Activated naive CD8-positive, alpha-beta T cell treated with anti-CD3 and anti-CD28 coated beads, Interleukin-2, amount 50 U/mL, for 24 hours (primary cell): ENCODE results near the gene VPS26B.

ENCODE experiments used
- ATAC-seq: fragments of 150-1000 bp; cut with Tn5 transposase; one replicate; pipeline ENCODE4 v1.10.0; 2021
- DNase-seq: peaks from one replicate; pipeline ENCODE4 v3.0.0; 2021
- H3K27ac Mint-ChIP-seq: one replicate; pipeline ENCODE4 v1.8.0; 2021; ENCODE audit warnings: mild to moderate bottlenecking, mixed read lengths
- H3K27me3 Mint-ChIP-seq: one replicate; pipeline ENCODE4 v1.8.0; 2021; ENCODE audit warnings: mixed read lengths
- H3K36me3 Mint-ChIP-seq: one replicate; pipeline ENCODE4 v1.8.0; 2021; ENCODE audit warnings: low read depth, mixed read lengths
- H3K4me1 Mint-ChIP-seq: one replicate; pipeline ENCODE4 v1.8.0; 2021; ENCODE audit warnings: mixed read lengths
- H3K4me3 Mint-ChIP-seq: one replicate; pipeline ENCODE4 v1.8.0; 2021; ENCODE audit warnings: mild to moderate bottlenecking, moderate library complexity, mixed read lengths
- H3K9me3 Mint-ChIP-seq: one replicate; pipeline ENCODE4 v1.8.0; 2021; ENCODE audit warnings: mixed read lengths

VPS26B gene

DNA sequence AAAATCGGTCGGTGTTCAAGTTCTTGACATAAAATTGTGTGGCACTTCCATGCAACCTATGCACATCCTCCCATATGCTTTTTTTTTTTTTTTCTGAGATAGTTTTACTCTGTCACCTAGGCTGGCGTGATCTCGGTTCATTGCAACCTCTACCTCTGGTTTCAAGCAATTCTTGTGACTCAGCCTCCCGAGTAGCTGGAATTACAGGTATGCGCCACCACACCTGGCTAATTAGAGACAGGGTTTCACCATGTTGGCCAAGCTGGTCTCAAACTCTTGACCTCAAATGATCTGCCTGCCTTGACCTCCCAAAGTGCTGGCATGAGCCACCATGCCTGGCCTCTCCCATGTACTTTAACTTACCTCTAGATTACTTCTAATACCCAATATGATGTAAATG lies 66.7 kb downstream of the VPS26B start:
- H3K4me1 Mint-ChIP-seq = no peaks in the 10 kb centered on the region
- H3K27me3 Mint-ChIP-seq = no peaks in the 10 kb centered on the region
- no peak overlapping the region for H3K27ac Mint-ChIP-seq
- ATAC-seq = no peak
- no peaks in the 10 kb centered on the region for H3K36me3 Mint-ChIP-seq
- no peak for DNase-seq
- H3K4me3 Mint-ChIP-seq = no peak overlapping the region
- H3K9me3 Mint-ChIP-seq = no peaks in the 10 kb centered on the region

DNA sequence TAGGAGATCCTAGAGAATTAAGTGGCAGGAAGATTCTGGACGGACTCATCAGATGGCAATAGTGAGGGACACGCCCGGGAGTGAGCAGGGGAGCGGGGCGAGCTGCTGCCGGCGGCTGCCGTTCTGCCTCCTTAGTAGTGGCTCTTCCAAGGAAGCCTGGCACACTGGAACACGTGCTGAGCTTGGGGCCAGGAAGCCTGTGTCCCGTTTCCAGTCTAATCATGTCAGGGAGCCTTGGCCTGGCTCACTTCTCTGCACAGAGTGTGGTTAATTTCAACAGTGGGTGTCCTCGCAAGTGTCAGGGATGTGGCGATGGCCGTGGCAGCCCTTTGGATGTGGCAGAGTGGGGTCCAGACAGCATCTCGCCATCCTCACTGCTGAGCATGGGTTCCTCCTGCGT lies 68.2 kb downstream of the VPS26B start:
- Mint-ChIP-seq H3K4me1 (no peaks in the 10 kb centered on the region), H3K4me3 (no peak overlapping the region), H3K36me3 (no peaks in the 10 kb centered on the region), H3K27me3 (no peaks in the 10 kb centered on the region), H3K27ac (no peak overlapping the region), H3K9me3 (no peaks in the 10 kb centered on the region)
- DNase-seq (no peak), ATAC-seq (no peak)

DNA sequence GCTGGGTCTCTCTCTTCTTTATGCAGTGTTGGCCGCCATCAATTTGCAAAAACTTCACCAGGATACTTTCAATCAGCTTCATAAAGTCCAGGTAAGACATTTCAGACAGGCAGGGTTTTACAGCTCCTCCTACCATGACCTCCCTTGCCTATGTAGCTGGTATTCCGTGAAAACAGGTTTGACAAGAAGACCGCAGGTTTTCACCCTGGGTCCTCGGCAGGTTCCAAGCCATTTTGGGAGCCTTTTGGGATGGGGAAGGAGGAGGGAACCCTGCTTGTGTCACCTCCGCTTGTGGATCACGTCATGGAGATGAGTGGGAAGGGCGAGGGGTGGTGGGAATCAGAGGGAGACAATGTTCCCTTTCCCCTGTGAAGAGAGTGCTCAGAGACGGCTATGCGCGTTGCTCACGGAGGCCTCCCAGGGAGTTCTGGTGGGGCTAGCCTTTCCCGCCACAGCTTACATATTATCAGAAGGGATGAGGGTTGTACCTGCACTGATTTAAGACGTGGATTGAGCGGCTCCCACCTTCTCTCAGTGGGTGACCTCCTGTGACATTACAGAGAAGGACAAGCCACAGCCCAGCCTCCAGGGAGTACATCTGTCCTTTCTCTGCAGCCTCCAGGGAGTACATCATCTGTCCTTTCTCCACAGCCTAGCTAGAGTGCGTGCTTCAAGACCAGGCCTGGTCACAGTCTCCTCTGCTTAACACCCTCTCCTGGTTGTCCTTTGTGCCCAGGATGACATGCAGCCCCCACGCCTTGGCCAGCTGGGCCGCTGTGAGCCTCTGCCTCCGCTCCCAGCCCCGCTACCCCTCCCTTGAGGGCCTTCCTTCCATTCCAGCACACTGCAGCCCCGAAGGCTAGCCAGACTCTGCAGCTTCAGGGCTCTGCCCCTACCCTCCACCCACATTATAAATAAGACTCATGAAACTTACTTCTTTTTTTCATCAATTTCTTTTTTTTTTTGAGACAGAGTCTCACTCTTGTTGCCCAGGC lies 68.9 kb downstream of the VPS26B start:
- Mint-ChIP-seq H3K4me3 (no peak overlapping the region), H3K4me1 (no peaks in the 10 kb centered on the region), H3K9me3 (no peaks in the 10 kb centered on the region), H3K27ac (no peak overlapping the region), H3K27me3 (no peaks in the 10 kb centered on the region), H3K36me3 (no peaks in the 10 kb centered on the region)
- no peak for DNase-seq
- ATAC-seq = no peak

DNA sequence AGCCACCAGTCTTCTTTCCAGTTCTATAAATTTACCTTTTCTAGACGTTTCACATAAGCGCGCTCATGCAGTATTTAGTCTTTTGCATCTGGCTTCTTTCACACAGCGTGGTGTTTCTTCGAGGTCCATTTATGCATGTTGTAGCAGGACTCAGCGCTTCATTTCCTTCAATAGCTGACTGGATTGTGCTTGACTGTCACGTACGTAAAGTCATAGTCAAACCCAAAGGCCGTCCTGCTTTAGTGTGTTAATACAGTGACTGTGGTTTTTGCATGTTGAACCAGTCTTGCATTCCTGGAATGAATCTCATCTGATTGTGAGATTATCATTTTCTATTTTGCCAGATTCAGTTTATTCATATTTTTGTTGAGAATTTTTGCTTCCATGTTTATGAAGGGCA lies 70.2 kb downstream of the VPS26B start:
- H3K4me1 Mint-ChIP-seq = no peaks in the 10 kb centered on the region
- ATAC-seq = no peak
- H3K36me3 Mint-ChIP-seq = no peaks in the 10 kb centered on the region
- no peak overlapping the region for H3K27ac Mint-ChIP-seq
- H3K9me3 Mint-ChIP-seq = no peaks in the 10 kb centered on the region
- DNase-seq = no peak
- H3K27me3 Mint-ChIP-seq = no peaks in the 10 kb centered on the region
- no peak overlapping the region for H3K4me3 Mint-ChIP-seq
